HepG2 (cell line): ENCODE measurements around the gene IRAK4. TPM values are rescaled to one million over a fixed set of nuclear protein-coding genes. Genes with fewer than 3 reads are reported as not detected.

ENCODE experiments used
- ARNT2 ChIP-seq: sonication (generic); formaldehyde crosslinking; IDR thresholded peaks from 2 replicates; pipeline ENCODE4 v1.8.0; 2022; ENCODE audit warnings: mild to moderate bottlenecking, low read depth, missing genetic modification reagents, moderate library complexity
- BCL6 ChIP-seq: IDR thresholded peaks from 2 replicates; pipeline ENCODE4 v1.6.1; 2016; ENCODE audit warnings: missing genetic modification reagents, missing compliant biosample characterization
- KDM5B ChIP-seq: sonication (generic); formaldehyde crosslinking; IDR thresholded peaks from 2 replicates; pipeline ENCODE4 v1.4.0; 2020; ENCODE audit warnings: missing genetic modification reagents, mild to moderate bottlenecking, borderline replicate concordance
- NFE2 ChIP-seq: sonication (generic); formaldehyde crosslinking; IDR thresholded peaks from 2 replicates; pipeline ENCODE4 v1.4.0; 2020; ENCODE audit warnings: missing genetic modification reagents
- RAD21 ChIP-seq: fragments of 450-650 bp; formaldehyde crosslinking; IDR thresholded peaks from 2 replicates; pipeline ENCODE4 v1.5.0; 2020; ENCODE audit warnings: mild to moderate bottlenecking
- TSC22D2 ChIP-seq: sonication (generic); formaldehyde crosslinking; IDR thresholded peaks from 2 replicates; pipeline ENCODE4 v1.5.1; 2020; ENCODE audit warnings: missing genetic modification reagents, mild to moderate bottlenecking, borderline replicate concordance
- ZNF230 ChIP-seq: sonication (generic); formaldehyde crosslinking; IDR thresholded peaks from 2 replicates; pipeline ENCODE4 v1.4.0; 2020; ENCODE audit warnings: mild to moderate bottlenecking, missing genetic modification reagents
- ZNF232 ChIP-seq: sonication (generic); formaldehyde crosslinking; IDR thresholded peaks from 2 replicates; pipeline ENCODE4 v1.4.0; 2020; ENCODE audit warnings: missing genetic modification reagents, borderline replicate concordance
- ZNF276 ChIP-seq: sonication (generic); formaldehyde crosslinking; IDR thresholded peaks from 2 replicates; pipeline ENCODE4 v1.4.0; 2020; ENCODE audit warnings: mild to moderate bottlenecking, low read depth, missing genetic modification reagents
- ZNF543 ChIP-seq: sonication (generic); formaldehyde crosslinking; IDR thresholded peaks from 2 replicates; pipeline ENCODE4 v1.4.0; 2020; ENCODE audit warnings: mild to moderate bottlenecking, missing genetic modification reagents
- ZNF761 ChIP-seq: sonication (generic); formaldehyde crosslinking; conservative IDR thresholded peaks from 2 replicates; pipeline ENCODE4 v1.4.0; 2020; ENCODE audit warnings: mild to moderate bottlenecking, missing genetic modification reagents
- ZSCAN22 ChIP-seq: sonication (generic); formaldehyde crosslinking; IDR thresholded peaks from 2 replicates; pipeline ENCODE4 v1.4.0; 2020; ENCODE audit warnings: mild to moderate bottlenecking, missing genetic modification reagents
- polyA plus RNA-seq, 8 experiments: library from polyadenylated mRNA; depleted of rRNA in 3 of 8; stranded (reverse) in 7 of 8; unstranded in 1 of 8; fragments of >200 nt; fragmentation: Illumina TruSeq in 4 of 8; extraction: Trizol in 4 of 8; gene quantifications; 2 replicates each; pipeline versions ENCODE4 v1.2.1 to v1.2.3, GENCODE V29; 2011 to 2016; ENCODE audit warnings: low read depth in 4 of 8, missing spikeins in 1 of 8, mixed read lengths in 1 of 8; ENCODE audit not compliant: insufficient read depth in 1 of 8
- total RNA-seq, 5 experiments: library from RNA; depleted of rRNA; stranded (reverse); fragments of >200 nt; fragmentation: Illumina TruSeq; extraction: Trizol; gene quantifications; 2 replicates each; pipeline ENCODE4 v1.2.3, GENCODE V29; 2016; ENCODE audit warnings: low read depth in 1 of 5
- TF ChIP-seq, protein P1 (sequence below): sonication (generic); formaldehyde crosslinking; IDR thresholded peaks from 2 replicates; pipeline ENCODE4 v1.5.1; 2020; ENCODE audit warnings: mild to moderate bottlenecking, missing genetic modification reagents, borderline replicate concordance
- TF ChIP-seq, protein P2 (sequence below): IDR thresholded peaks from 2 replicates; pipeline ENCODE4 v1.6.1; 2016; ENCODE audit warnings: missing compliant biosample characterization, missing genetic modification reagents, borderline replicate concordance
- TF ChIP-seq, protein P3 (sequence below): sonication (generic); formaldehyde crosslinking; IDR thresholded peaks from 2 replicates; pipeline ENCODE4 v1.8.0; 2022; ENCODE audit warnings: mild to moderate bottlenecking, missing genetic modification reagents, moderate library complexity
- TF ChIP-seq, protein P4 (sequence below): sonication (generic); formaldehyde crosslinking; IDR thresholded peaks from 2 replicates; pipeline ENCODE4 v1.4.0; 2020; ENCODE audit warnings: missing genetic modification reagents

IRAK4 gene
- total and polyA plus RNA-seq, 2 of the 13 experiments (the other 11 are each of a cell fraction or from before 2014, with no cell fraction given), result 6.6 to 7.1 TPM

DNA sequence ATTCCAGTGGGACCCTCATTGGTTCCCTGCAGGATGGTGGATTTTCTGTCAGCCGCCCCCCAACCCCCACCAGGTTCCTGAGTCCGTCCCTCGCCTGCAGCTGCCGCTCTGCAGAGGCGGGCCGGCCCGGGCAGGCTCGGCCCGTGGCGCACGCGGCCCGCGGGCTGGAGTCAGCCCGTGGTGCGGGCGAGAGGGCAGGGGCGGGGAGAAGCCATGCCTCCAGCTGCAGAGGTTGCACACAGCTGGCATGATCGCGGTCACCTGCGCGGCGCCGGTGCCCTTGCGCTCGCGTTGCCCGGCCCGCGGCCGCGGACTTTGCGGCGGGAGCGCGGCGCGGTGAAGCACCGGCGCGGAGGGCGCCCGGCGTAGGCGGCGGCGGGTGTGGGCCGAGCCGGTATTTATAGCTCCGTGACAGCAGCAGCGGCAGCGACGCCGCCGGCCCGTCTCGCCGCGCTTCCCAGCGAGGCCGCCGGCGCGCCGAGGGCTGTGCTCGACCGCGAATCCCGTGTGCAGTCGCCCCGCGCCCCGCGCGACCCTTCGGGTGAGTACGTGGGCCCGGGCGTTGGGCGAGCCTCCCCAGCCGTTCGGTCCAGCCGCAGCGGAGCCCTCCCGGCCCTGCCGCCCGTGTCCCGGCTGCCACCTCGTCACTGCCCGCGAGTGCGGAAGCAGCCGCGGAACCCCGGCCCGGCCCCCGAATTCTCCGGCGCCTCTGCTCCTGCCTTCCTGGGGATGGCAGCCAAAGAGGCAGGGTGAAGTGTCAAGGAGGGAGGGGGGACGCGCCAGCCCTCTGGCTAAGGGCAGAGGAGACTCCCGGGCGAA, 77.1 kb downstream of the IRAK4 start, which contains the start of gene TMEM117 (continued):
- TF ChIP-seq, protein P1, sequence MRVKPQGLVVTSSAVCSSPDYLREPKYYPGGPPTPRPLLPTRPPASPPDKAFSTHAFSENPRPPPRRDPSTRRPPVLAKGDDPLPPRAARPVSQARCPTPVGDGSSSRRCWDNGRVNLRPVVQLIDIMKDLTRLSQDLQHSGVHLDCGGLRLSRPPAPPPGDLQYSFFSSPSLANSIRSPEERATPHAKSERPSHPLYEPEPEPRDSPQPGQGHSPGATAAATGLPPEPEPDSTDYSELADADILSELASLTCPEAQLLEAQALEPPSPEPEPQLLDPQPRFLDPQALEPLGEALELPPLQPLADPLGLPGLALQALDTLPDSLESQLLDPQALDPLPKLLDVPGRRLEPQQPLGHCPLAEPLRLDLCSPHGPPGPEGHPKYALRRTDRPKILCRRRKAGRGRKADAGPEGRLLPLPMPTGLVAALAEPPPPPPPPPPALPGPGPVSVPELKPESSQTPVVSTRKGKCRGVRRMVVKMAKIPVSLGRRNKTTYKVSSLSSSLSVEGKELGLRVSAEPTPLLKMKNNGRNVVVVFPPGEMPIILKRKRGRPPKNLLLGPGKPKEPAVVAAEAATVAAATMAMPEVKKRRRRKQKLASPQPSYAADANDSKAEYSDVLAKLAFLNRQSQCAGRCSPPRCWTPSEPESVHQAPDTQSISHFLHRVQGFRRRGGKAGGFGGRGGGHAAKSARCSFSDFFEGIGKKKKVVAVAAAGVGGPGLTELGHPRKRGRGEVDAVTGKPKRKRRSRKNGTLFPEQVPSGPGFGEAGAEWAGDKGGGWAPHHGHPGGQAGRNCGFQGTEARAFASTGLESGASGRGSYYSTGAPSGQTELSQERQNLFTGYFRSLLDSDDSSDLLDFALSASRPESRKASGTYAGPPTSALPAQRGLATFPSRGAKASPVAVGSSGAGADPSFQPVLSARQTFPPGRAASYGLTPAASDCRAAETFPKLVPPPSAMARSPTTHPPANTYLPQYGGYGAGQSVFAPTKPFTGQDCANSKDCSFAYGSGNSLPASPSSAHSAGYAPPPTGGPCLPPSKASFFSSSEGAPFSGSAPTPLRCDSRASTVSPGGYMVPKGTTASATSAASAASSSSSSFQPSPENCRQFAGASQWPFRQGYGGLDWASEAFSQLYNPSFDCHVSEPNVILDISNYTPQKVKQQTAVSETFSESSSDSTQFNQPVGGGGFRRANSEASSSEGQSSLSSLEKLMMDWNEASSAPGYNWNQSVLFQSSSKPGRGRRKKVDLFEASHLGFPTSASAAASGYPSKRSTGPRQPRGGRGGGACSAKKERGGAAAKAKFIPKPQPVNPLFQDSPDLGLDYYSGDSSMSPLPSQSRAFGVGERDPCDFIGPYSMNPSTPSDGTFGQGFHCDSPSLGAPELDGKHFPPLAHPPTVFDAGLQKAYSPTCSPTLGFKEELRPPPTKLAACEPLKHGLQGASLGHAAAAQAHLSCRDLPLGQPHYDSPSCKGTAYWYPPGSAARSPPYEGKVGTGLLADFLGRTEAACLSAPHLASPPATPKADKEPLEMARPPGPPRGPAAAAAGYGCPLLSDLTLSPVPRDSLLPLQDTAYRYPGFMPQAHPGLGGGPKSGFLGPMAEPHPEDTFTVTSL (CRISPR knock-in tag), result no peak; the same call in 1 of the 2 replicates
- TF ChIP-seq ZNF543 (CRISPR knock-in tag) (peak; percentile 65), KDM5B (CRISPR knock-in tag) (peak; percentile 50; the same call in 1 of the 2 replicates), ZNF761 (CRISPR knock-in tag) (peak; percentile 74; the same call in 1 of the 2 replicates), ZNF230 (CRISPR knock-in tag) (0 out of 2 replicates have a peak, but pooled peaks have one; percentile 38), RAD21 (CRISPR knock-in tag) (peak; percentile 32), TSC22D2 (CRISPR knock-in tag) (0 out of 2 replicates have a peak, but pooled peaks have one; percentile 27), ZNF276 (0 out of 2 replicates have a peak, but pooled peaks have one; percentile 64), BCL6 (no peak), NFE2 (CRISPR knock-in tag) (no peak), ZNF232 (CRISPR knock-in tag) (peak; percentile 51; the same call in 1 of the 2 replicates), ARNT2 (CRISPR knock-in tag) (peak; percentile 79; the same call in 1 of the 2 replicates), ZSCAN22 (CRISPR knock-in tag) (0 out of 2 replicates have a peak, but pooled peaks have one; percentile 32)
- TF ChIP-seq, protein P2, sequence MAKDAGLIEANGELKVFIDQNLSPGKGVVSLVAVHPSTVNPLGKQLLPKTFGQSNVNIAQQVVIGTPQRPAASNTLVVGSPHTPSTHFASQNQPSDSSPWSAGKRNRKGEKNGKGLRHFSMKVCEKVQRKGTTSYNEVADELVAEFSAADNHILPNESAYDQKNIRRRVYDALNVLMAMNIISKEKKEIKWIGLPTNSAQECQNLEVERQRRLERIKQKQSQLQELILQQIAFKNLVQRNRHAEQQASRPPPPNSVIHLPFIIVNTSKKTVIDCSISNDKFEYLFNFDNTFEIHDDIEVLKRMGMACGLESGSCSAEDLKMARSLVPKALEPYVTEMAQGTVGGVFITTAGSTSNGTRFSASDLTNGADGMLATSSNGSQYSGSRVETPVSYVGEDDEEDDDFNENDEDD (CRISPR knock-in tag), result peak; percentile 83; the same call in 1 of the 2 replicates
- TF ChIP-seq, protein P3, sequence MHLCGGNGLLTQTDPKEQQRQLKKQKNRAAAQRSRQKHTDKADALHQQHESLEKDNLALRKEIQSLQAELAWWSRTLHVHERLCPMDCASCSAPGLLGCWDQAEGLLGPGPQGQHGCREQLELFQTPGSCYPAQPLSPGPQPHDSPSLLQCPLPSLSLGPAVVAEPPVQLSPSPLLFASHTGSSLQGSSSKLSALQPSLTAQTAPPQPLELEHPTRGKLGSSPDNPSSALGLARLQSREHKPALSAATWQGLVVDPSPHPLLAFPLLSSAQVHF, result peak; percentile 76
- TF ChIP-seq, protein P4, sequence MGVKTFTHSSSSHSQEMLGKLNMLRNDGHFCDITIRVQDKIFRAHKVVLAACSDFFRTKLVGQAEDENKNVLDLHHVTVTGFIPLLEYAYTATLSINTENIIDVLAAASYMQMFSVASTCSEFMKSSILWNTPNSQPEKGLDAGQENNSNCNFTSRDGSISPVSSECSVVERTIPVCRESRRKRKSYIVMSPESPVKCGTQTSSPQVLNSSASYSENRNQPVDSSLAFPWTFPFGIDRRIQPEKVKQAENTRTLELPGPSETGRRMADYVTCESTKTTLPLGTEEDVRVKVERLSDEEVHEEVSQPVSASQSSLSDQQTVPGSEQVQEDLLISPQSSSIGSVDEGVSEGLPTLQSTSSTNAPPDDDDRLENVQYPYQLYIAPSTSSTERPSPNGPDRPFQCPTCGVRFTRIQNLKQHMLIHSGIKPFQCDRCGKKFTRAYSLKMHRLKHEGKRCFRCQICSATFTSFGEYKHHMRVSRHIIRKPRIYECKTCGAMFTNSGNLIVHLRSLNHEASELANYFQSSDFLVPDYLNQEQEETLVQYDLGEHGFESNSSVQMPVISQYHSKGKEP, result 0 out of 2 replicates have a peak, but pooled peaks have one; percentile 46
